Activated naive CD8-positive, alpha-beta T cell treated with anti-CD3 and anti-CD28 coated beads, Interleukin-2, amount 50 U/mL, for 24 hours (primary cell): ENCODE data around the gene DDX27.

Experiments
- ATAC-seq: fragments of 150-1000 bp; cut with Tn5 transposase; one replicate; pipeline ENCODE4 v1.10.0; 2021
- DNase-seq: peaks from one replicate; pipeline ENCODE4 v3.0.0; 2021
- H3K27ac Mint-ChIP-seq: one replicate; pipeline ENCODE4 v1.8.0; 2021; ENCODE audit warnings: mild to moderate bottlenecking, mixed read lengths
- H3K27me3 Mint-ChIP-seq: one replicate; pipeline ENCODE4 v1.8.0; 2021; ENCODE audit warnings: mixed read lengths
- H3K36me3 Mint-ChIP-seq: one replicate; pipeline ENCODE4 v1.8.0; 2021; ENCODE audit warnings: low read depth, mixed read lengths
- H3K4me1 Mint-ChIP-seq: one replicate; pipeline ENCODE4 v1.8.0; 2021; ENCODE audit warnings: mixed read lengths
- H3K4me3 Mint-ChIP-seq: one replicate; pipeline ENCODE4 v1.8.0; 2021; ENCODE audit warnings: mild to moderate bottlenecking, moderate library complexity, mixed read lengths
- H3K9me3 Mint-ChIP-seq: one replicate; pipeline ENCODE4 v1.8.0; 2021; ENCODE audit warnings: mixed read lengths

The DDX27 gene

DNA sequence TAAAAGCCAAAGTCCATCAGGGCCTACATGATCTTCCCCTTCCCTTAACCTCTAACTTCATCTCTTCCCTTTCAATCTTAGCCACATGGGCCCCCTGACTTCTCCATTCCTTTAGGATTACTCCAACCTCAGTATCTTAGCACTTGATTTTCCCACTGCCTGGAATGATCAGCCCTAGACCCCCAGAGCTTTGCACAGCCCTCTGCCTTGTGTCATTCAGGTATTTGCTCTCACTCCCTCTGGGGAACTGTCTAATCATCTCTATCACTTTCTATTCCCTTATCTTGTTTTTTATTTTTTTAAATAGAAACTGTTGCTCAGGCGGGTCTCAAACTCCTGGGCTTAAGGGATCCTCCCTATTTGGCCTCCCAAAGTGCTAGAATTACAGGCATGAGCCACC is 72.0 kb downstream of the DDX27 start:
- Mint-ChIP-seq H3K4me1 (peaks cover 28% of the 10 kb centered on the region), H3K27ac (peak overlapping the region; percentile 70), H3K27me3 (no peaks in the 10 kb centered on the region), H3K36me3 (peaks cover 75% of the 10 kb centered on the region), H3K4me3 (no peak overlapping the region), H3K9me3 (peaks cover 4% of the 10 kb centered on the region)
- ATAC-seq, result no peak
- no peak for DNase-seq

DNA sequence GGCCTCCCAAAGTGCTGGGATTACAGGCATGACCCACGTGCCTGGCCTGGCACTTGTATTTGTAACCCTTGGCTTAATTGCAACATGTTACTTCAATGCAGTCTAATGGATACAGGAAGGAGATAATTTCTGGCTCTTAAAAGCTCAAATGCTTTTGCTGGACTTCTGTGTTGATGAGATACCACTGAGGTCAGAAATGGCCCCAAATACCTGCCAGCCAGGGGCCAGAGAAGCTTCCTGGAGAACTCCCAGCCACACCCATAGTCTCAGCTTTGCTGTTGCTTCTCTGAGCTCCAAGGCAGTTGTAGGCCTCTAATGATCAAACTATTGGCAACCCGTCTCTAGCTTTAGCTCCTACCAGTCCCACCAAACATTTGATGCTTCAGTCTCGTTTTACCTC is 72.8 kb downstream of the DDX27 start:
- Mint-ChIP-seq H3K4me1 (peaks cover 19% of the 10 kb centered on the region), H3K27ac (no peak overlapping the region), H3K9me3 (peaks cover 4% of the 10 kb centered on the region), H3K27me3 (no peaks in the 10 kb centered on the region), H3K36me3 (peaks cover 71% of the 10 kb centered on the region), H3K4me3 (no peak overlapping the region)
- DNase-seq, result no peak
- no peak for ATAC-seq

DNA sequence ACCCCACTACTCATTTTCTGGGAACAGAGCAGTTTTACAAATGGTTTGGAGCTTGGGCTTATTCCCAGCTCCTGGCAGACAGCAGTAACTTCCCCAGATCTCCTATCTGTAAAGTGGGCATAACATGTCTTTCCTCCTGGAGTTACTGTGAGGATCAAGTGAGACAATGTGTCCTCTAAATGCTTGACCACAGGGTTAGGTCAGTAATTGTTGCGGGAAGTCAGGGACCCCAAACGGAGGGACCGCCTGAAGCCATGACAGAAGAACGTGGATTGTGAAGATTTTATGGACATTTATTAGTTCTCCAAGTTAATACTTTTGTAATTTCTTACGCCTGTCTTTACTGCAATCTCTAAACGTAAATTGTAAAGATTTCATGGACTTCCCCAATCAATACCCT is 73.9 kb downstream of the DDX27 start:
- no peak overlapping the region for H3K4me3 Mint-ChIP-seq
- peaks cover 4% of the 10 kb centered on the region for H3K9me3 Mint-ChIP-seq
- ATAC-seq (no peak), DNase-seq (no peak)
- no peak overlapping the region for H3K27ac Mint-ChIP-seq
- peaks cover 15% of the 10 kb centered on the region for H3K4me1 Mint-ChIP-seq
- H3K27me3 Mint-ChIP-seq, result no peaks in the 10 kb centered on the region
- H3K36me3 Mint-ChIP-seq, result peaks cover 60% of the 10 kb centered on the region
